CD4-positive, alpha-beta T cell treated with Interleukin-10 for 1 hour (primary cell): ENCODE measurements around the gene CAST.

Experiments used
- DNase-seq: peaks from one replicate; pipeline ENCODE4 v3.0.0-alpha.2; 2020

The CAST gene

DNA sequence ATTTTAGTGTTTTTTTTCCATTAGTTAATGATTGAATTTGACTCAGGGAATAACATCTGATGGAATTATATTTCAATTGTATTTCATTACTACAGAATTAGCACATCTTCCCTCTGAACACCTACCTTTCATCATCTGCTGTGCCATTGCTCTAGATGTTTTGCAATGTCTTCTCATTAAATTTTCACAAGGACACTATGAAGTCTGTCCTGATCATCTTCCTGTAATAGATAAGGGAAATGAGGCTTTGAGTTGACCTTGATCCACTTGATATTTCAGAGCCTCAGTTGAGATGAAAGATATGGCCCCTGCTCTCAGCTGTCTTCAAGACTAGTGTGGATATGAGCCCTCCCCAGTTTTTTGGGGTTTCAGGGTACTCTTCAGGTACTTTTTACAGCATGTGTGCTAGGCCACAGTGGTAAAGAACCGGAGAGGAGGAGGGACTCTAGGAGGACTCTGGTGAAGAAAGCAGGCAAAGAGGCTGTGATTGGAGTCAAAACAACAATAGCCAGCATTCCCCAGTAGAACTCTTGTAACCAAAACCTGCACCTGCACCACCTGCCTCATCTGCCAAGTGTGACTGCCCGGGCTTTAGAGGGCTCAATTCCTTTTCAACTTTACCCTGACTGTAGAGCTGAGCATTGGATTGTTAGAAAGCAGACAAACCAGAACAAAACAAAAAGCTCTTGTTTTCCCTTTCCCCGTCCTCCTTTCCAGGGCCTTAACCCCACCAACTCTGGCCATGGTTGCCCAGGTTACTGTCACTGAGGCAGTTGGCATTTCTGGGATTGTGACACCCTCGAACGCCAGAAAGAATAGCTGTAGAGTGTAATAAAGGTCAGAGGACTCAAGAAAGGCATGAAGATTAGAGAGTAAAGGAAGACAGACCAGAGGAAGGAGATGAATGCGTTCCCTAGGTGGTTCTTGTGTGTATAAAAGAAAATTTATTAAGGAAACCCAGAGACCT is 89.3 kb downstream of the CAST start:
- DNase-seq, result no peak

DNA sequence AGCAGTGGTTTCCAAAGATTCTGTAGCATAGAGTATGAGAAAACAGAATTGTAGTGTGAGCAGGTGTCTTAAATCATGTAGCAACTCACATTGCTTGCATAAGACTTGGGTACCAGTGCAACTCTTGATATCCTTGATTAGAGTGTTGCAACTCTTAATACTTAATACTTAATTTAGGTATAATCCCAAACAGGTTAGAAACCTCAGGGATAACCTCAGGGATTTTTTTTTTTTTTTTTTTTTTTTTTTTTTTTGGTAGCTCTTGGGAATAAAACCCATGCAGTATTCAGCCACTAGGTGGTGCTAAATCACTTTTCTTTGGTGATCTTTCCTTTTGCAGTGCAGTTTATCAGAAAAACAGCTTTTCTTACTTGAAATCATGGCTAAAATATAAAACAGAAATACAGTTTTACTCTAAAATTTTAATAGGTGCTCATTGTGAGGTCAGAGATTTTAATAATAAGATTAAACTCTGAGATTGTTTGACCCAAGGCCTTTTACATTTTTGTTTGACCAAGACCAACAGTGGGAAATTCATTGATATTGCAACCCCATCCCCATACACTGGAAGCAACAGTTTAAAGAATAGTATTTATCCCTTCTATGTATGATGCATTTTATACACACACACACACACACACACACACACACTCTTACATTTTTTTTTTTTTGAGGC is 90.3 kb downstream of the CAST start:
- DNase-seq, result peak; percentile 75

DNA sequence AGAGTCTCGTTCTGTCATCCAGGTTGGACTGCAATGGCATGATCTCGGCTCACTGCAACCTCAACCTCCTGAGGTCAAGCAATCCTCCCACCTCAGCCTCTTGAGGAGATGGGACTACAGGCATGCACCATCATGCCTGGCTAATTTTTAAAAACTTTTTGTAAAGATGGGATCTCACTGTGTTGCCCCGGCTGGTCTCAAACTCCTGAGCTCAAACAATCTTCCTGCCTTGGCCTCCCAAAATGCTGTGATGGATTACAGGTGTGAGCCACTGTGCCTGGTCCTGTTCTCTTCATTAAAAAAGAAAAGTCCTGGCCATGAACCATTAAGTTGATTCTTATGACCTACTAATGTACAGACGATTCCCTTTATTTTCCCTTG is 90.8 kb downstream of the CAST start:
- DNase-seq, result no peak

DNA sequence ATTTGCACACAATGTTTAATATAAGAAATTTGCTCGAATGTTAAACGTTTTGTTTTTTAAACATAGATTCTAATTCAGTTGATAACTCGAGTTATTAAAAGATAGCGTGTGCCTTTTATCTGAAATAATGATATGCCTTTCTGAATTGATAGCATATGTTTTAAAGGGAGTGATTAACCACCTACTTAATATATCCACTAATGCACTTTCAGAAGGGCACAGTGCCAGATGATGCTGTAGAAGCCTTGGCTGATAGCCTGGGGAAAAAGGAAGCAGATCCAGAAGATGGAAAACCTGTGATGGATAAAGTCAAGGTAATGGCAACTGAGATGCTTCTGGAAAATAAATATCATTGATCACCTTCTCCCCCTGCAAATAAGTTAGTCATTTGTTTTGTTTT is 91.7 kb downstream of the CAST start:
- no peak for DNase-seq

DNA sequence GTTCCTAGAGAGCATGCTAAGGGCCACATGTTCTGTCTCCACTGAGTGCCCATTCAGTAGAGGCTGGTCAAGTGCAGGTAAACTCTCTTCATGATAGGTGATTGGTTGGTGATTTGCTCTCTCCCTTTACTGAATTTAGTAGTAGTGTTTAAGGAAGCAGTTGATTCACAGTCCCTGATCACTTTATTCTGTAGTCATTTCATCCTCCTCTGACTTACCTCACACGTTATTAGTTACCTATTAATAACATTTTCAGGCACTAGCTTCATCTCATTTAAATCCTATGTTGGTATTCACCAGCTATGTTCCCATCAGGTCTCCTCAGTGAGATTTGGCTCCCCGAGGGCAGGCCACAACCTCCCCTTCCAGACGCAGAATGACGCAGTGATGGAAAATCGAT is 93.7 kb downstream of the CAST start:
- DNase-seq, result no peak

DNA sequence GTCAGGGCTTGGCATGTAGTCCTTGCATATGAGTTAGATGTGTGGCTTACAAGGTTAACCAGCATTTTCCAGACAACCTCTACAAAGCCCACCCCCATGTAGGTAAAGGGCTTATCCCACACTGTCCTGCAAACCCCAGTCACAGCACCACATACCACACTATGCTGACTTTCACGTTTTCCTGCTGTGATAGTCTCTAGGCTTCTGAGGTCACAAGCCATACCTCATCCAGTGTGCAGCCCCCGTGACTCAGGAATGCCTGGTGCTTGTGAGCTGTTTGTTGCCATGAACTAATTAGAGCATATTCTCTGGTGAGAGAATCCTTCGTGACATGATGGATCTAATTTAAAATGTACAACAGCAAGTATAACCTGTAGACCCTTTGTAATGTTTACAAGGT is 94.8 kb downstream of the CAST start:
- no peak for DNase-seq

DNA sequence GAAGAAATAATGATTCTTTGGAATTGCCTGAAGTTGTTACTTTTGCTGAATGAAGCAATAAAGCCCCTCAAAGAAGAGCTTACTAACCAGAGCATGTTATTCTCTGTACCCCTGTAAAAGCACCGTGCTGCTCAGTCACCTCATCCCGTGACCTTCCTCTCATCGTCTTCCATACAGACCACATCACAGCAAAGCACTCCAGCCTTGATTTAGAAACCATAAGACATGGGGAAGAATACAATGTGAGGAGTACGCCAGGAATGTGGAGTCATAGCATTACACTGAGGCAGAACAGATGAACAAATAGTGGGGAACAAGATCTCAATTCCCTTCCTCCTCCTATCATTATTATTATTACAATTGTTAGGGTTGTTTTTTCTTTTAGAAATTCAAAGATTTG is 96.4 kb downstream of the CAST start:
- no peak for DNase-seq

DNA sequence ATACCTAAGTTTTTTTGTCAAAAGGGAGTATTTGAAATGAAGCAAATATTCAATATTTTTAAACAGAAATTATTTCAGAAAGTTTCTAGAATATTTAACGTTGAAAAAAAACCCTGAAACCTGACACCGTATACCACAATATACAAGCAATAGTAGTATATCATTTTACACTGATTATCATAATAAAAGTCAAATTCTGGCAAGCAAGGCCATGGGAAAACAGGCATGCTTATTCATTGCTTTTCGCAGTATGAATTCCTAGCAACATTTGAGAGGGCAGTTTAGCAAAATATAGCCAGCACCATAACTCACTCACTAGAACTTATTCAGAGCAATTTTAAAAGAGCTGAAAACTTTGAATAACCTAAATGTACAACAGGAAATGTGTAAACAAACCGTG is 99.4 kb downstream of the CAST start:
- DNase-seq, result no peak

DNA sequence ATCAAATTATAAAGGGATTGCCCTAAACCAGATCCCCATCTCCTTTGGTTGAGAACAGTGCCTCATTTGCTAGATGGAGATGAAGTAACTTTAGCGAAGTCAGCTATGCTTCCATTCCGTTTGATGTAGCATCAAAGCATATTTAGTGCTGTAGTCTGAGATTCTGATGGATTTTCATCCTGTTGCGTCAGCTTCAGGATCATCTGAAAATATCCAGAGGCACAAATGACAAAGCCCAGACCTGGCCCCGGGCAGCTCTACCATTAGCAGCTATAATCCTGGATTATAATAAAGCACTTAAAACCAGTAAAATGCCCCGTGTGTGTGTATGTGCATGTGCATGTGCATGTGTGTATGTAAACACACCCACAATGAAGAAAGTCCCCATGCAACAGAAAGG is 100.8 kb downstream of the CAST start:
- no peak for DNase-seq

DNA sequence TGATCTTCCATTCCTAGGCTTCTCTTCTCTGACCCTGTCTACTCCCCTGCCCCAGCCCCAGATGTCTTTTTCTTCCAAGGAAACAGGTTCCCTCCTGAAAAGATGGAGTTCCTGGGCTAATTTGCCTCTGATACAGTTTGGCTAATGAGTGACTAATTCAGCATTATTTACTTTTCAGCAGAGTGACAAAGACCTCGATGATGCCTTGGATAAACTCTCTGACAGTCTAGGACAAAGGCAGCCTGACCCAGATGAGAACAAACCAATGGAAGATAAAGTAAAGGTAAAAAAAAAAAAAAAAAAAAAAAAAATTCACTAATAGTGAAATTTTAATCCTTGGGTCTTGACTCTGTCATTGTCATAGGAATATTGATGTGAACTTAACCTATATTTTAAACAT is 102.9 kb downstream of the CAST start:
- DNase-seq, result no peak

DNA sequence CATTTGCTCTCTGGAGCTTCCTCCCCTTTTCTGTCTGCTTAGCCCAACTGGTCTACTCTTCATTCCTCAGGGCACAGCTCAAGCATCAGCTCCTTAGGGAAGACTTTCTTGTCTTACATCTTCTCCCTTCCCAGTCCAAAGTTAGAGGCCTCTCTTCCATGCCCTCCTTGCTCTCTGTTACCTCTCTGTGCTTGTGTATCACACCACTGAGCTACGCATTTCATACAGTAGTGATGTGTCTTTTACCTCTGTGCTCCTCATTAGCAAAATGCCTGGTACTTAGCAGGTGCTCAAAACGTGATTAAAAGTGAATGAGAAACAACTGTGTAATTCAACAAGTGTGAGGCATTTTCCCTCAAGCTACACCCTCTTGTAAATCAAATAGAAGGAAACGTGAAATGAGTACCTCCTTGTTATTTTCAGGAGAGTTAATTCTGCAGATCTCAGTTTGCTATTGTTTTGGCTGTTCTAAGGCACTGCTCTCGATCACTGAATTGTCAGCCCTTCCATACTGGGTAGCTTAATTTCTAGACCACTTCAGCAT is 106.6 kb downstream of the CAST start:
- no peak for DNase-seq

DNA sequence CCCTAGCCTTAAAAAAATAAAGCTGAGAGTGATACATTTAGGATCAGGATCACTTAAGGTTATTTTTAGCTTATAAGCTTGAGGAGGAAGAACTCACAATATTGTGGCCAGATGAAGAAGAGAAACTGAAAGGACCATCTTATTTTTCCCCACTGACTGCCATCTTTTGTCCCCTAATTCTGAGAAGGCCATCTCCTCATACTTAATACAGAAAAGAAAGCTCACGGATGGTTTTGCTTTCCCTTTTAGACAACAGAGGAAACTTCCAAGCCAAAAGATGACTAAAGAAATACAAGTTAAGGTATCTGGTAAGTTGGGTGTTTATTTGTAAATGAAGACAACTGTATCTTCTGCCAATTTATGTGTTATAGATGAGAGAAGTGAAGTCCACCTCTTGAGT is 109.2 kb downstream of the CAST start:
- DNase-seq, result peak; percentile 5

DNA sequence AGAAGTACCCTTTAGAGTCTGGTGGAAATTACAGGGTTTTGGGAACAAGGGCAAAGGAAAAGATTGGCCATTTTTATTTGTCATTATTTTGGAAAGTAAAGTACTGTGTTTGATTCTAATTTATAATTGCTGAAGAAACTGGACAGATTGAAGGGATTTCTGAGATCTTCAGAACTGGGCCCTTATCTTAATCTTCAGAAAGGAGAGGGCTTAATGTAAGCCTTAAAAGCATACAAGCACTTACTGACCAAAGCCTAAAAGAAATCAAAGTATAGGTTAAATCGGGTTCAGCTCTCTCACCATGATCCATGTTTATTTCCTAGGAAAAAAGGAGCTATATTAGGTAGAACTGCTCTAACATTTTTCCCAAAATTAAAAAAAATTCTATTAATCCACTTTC is 109.9 kb downstream of the CAST start:
- no peak for DNase-seq

DNA sequence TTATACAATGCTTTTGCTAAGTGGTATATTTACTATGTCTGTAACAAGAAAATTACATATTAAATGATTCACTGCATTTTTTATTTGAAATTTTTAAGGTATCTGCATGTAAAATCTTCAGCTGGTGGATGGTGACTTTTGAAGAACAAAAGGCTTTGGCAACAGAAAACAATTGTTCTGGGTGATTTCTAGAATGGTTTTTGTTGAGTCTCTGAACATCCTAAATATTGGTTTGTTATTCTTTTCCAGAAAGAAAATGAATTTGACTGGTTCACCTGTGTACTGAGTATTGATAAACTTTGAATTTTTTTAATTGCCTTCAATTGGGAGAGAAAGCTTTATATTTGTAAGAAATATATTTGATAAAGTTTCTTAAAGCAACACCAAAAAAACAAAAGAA is 110.4 kb downstream of the CAST start:
- no peak for DNase-seq

DNA sequence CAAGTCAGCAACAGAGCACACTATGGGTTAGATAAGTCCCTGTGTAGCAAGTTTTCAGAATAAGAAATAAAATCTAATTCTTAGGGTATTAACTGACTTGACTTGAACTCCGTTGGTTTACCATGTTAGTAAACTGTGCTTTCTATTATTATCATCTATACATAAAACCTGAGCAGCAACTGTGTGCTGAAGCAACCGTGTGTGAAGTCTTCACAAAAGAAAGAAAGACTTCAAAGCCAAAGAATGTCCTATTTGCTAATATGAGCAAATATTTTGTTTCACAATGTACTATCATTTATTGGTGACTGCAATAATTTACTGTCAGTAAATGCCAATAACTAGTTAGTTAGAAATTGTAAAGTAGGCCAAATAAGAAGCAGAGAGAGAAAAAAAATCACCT is 112.9 kb downstream of the CAST start:
- DNase-seq, result no peak

DNA sequence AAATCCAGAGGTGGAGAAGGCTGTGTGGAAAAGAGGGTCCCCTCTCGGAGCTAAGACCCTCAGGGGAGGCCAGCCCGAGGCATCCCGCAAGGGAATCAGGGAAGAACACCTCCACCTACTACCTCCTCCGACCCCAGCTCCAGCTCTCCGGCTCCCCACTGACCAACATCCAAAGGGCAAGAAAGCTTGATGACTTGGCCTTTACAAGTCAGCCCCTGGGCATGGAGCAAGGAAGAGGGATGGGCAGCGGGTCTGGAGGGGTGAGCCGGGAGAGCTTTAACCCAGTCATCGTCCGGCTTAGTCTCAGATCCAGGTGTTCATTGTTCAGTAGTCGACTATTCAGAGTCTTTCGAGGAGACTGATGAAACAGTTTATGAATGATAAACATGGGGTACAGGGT is 113.5 kb downstream of the CAST start:
- DNase-seq, result no peak

DNA sequence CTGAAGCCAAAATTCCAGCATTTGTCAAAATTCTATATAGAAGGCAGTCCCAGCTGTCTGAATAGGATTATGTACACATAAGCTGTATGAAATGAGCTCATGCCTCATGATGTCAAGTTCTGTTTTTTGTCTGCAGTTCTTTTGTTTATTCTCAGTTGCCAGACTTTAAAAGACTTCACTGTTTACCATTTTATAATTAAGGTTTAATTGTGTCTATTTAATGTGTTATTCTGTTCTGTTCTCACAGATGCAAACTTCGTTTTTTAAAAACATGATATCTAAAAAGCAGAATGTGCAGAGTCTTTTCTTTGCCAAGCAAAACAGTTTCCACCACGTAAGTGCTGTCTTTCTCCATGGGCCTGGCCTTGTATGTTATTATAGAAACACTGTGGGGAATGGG is 114.4 kb downstream of the CAST start:
- DNase-seq, result no peak

DNA sequence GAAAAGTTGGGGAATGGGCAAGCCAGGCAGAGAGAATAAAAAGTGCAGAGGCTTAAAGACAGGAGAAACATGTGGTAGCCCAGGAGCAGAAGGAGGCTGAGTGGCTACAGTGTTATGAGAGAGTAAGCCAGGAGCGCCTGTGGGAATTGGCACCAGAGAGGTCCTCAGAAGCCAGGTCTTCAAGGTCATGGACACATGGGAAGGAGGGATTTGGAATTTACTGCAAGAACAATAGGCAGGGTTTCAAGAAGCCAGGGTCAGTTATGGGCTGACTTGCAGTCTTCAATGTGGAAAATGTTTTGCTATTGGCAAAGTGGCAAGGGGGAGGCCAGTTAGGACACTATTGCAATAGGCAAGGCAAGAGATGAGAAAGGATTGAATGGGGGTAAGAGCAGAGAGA is 116.2 kb downstream of the CAST start:
- no peak for DNase-seq

DNA sequence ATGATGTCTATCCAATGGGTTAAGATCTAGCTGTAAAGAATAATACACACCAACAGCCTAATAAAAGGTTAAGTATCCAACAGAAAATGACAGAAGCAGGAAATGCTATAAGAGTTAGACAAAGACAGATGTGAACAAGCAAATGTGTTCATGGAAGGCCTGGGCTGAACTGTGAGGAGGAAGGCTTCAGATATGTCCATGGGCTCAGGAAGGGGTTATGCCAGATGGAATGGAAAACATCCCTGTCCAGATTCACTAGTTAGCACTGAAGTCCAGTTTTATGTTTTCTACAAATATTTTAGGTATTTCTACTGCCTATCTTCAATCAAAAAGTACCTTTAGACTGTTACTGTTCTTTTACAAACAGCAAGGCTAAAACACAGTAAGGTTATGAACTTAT is 118.5 kb downstream of the CAST start:
- DNase-seq, result no peak

DNA sequence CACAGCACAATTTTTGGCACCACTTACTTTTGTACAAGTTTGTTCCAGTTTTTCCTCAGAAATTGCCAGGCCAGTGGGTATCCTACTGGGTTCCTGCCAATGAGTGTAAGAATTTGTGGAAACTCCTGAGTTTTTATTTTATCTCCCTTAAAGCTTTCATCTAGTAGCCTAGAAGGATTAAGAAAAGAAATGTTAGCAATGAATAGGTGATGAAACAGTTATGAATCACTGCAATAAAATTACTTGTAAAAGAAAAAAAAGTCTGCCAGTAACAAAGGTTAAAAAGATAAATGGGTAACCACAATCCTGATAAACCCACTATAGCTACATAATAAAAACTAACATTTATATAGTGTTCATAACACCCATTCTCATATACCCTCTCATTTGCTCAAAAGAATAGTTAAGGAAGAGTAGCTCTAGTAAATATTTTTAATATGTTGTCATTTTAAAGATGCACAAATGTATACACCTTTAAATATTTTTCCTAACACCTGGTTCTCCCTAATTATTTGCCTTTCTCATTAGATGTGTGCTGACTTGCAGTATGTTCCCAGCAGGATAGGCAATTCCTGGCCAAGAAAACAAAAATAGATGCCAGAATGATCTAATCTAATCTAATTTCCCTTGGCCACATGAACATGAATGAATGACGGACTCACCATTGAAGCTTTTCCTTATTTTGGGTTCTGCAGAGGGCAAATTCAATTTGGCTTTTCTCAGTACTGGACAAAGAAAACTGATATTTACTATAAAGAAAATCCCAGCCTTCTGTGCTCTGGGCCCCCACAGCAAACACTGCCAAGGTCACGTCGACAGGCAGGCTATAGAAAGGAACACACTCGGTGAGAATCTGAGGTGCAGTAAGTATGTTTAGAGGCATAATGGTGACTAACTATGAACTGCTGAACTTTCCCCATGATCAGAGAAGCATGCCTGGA is 119.1 kb downstream of the CAST start:
- DNase-seq, result no peak

DNA sequence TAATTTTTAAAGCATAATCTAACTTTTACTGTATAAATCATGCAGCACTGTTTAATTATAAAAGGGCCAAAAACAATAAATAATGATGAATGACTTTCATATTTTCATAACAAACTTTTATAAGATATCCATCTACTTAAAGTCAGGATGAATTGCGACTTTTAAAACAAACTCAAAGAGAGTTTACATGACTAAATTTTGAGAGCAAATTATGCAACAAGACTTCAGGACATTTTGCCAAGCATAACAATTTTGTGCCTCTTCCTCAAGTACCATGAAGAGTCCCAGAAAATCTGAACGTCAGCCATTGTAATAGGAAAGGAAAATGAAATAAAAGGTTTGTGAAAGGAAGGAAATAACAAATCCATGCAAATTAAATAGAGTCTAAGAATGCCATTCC is 121.2 kb downstream of the CAST start:
- DNase-seq, result no peak

DNA sequence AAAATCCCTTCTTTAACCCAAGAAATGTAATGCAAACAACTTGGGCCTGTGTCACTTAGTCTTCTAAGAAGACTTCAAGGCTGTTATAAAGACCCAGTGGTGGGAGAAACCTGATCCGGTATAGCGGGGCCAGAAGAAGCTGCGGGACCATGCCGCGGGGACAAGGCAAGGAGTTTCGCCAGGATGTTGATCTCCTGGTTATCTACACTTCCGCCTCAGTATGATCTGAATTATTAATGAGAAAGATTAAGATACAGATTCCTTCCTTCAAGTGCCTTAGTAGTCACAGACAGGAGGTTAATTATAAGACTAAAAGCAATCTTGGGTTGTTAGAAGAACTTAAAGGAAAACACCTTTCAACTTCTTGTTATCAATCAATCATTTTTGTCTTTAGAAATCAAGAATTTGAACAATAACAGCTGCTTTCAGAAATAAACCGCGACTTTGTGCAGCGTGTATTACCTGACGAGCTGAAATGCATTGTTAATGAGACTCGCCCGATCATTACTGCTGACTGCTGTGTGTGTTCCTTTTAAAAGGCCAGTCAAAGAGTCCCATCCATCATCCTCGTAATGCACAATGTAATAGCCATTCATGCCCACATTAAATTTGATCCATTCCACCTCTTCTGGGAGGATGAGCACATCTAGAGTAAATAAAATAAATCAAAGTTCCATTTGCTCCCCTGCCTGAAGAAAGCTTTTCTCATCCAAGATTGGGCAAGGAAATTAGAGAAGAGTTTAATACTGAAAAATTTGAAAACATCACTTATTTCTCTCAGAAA is 123.3 kb downstream of the CAST start:
- no peak for DNase-seq
